Upper lobe of left lung (tissue), 6 donors: Measurements from ENCODE around the gene ATP2A2. TPM values are rescaled to one million over a fixed set of nuclear protein-coding genes. Genes with fewer than 3 reads are reported as not detected.

ENCODE experiments used
- ATAC-seq, 2 donors: fragments of 200-7000 bp; cut with Tn5 transposase; one replicate each; pipeline ENCODE4 v1.9.1; 2022; ENCODE audit warnings: mild to moderate bottlenecking in 2 of 2, moderate library complexity in 2 of 2; ENCODE audit not compliant: low FRiP score in 2 of 2
- DNase-seq, 2 donors: peaks; one replicate each; pipeline ENCODE4 v3.0.0-alpha.2; 2019 to 2020
- H3K27ac ChIP-seq, 4 donors: fragments of 200-600 bp; sonication (generic); one replicate each; pipeline ENCODE4 v1.5.1; 2016 to 2019
- H3K27me3 ChIP-seq, 4 donors: fragments of 200-600 bp; sonication (generic); one replicate each; pipeline ENCODE4 v1.5.1; 2017 to 2019
- H3K36me3 ChIP-seq, 4 donors: fragments of 200-600 bp; sonication (generic); one replicate each; pipeline ENCODE4 v1.5.1; 2016 to 2019
- H3K4me1 ChIP-seq, 4 donors: fragments of 200-600 bp; sonication (generic); one replicate each; pipeline ENCODE4 v1.5.1; 2018 to 2019
- H3K4me3 ChIP-seq, 4 donors: fragments of 200-600 bp; sonication (generic); one replicate each; pipeline ENCODE4 v1.5.1; 2017 to 2019; ENCODE audit warnings: mild to moderate bottlenecking in 2 of 4, moderate library complexity in 1 of 4
- H3K9me3 ChIP-seq, 4 donors: fragments of 200-600 bp; sonication (generic); one replicate each; pipeline ENCODE4 v1.5.1; 2018 to 2019
- EP300 ChIP-seq, 4 donors: sonication (generic); formaldehyde crosslinking; IDR thresholded peaks; one replicate each; pipeline ENCODE4 v1.5.1; 2017; ENCODE audit warnings: antibody characterized with exemption in 4 of 4, control low read depth in 2 of 4
- POLR2A ChIP-seq, 4 donors: fragments of 450-650 bp; IDR thresholded peaks; one replicate each; pipeline ENCODE4 v1.5.1; 2016 to 2017; ENCODE audit warnings: antibody characterized with exemption in 4 of 4, mild to moderate bottlenecking in 2 of 4
- POLR2AphosphoS5 ChIP-seq, 2 donors: sonication (generic); formaldehyde crosslinking; IDR thresholded peaks; one replicate each; pipeline ENCODE4 v1.5.1; 2017; ENCODE audit warnings: antibody characterized with exemption in 2 of 2
- WGBS, 2 donors: methylation state at CpG; one replicate each; pipeline ENCODE4 v1.1.5; 2017 to 2018; 5-methylcytosine and 5-hydroxymethylcytosine counted together
- total RNA-seq, 6 donors: library from RNA; depleted of rRNA in 4 of 6; stranded (reverse); fragments of >200 nt in 4 of 6; gene quantifications; one replicate each; pipeline versions ENCODE4 v1.1.0 to v1.2.1, GENCODE V29; 2016 to 2021
- TF ChIP-seq, protein P1 (sequence below), 6 experiments: fragments of 450-650 bp in 4 of 6; fragments of 200-600 bp in 2 of 6; sonication (generic) in 2 of 6; IDR thresholded peaks; one replicate each; pipeline ENCODE4 v1.5.1; 2016 to 2019; ENCODE audit warnings: antibody characterized with exemption in 6 of 6
- donor health status: DM: no; HTN: no; CAD: no; lungs with moderate emphysema.
- donor health status: DM: no; HTN: yes; CAD: no; lungs with severe emphysema.

Gene ATP2A2
- total RNA-seq, 6 donors from 2014 or later: 91.7 to 166 (median 142) TPM

DNA sequence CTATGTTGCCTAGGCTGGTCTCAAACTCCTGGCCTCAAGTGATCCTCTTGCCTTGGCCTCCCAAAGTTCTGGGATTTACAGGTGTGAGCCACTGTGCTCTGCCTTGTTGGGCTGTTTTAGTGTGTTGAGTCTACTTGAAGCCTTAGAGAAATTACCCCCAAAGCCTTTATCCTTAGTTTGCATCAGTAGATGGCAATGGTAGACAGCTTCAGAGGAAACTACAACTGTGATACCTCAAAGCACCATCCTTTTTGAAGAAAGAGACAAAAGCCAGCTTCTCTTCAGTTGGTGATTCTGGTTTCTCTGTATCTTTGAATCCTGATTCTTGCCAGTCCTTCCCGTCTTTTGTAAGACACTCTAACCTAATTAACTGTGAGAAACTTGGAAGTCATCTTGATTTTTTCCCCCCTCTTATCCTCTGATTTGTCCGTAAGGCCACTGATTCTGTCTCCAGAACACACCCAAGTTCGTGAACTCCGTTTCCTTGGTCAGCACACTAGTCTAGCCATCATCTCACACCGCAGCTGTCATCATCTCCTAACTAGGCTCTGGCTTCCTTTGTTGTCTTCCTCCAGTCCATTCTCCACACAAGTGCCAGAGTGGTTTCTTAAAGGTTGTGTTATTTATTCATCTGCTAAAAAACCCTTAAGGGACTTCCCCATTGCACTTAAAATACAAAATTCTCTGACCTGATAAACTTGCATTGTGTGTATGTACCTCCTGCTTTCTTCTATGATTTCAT lies 20.2 kb downstream of the ATP2A2 start:
- 56 to 68% methylated on average over 5 of the region's 5 CpGs for WGBS, 2 donors
- peak overlapping the region in 1 of 4 donors; percentile 12 for H3K27ac ChIP-seq
- DNase-seq (no peak), ATAC-seq (peak in 1 of 2 donors; percentile 66)
- no peaks in the 10 kb centered on the region for H3K27me3 ChIP-seq
- no peak for TF ChIP-seq POLR2A (IDR thresholded peaks at IDR 0.05)
- TF ChIP-seq EP300 (IDR thresholded peaks at IDR 0.05): no peak
- H3K4me3 ChIP-seq: no peak overlapping the region
- H3K9me3 ChIP-seq: no peaks in the 10 kb centered on the region
- H3K4me1 ChIP-seq: peaks cover 10 to 24% (median 12%) of the 10 kb centered on the region in 4 donors
- peaks cover 11 to 79% (median 32%) of the 10 kb centered on the region in 4 donors for H3K36me3 ChIP-seq

DNA sequence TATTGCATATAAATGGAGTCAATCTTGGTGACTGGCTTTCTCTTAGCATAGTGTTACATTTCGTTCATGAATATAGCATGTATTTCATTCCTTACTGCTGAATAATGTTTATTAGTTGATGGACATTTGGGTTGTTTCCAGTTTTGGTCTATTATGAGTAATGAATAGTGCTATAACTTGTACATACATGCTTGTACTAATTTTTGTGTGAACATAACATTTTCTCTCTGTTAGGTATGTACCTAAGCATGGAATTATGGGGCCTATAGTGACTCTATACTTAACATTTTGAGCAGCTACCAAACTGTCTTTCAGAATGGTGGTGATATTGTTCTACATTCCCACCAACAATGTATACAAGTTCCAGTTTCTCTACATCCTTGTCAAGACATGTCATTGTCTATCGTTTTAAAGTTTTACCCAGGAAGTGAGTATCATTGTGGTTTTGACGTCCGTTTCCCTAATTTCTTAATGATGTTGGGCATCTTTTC lies 23.1 kb downstream of the ATP2A2 start:
- H3K4me1 ChIP-seq: peaks cover 10 to 24% (median 12%) of the 10 kb centered on the region in 4 donors
- ATAC-seq: no peak
- H3K27ac ChIP-seq: no peak overlapping the region

DNA sequence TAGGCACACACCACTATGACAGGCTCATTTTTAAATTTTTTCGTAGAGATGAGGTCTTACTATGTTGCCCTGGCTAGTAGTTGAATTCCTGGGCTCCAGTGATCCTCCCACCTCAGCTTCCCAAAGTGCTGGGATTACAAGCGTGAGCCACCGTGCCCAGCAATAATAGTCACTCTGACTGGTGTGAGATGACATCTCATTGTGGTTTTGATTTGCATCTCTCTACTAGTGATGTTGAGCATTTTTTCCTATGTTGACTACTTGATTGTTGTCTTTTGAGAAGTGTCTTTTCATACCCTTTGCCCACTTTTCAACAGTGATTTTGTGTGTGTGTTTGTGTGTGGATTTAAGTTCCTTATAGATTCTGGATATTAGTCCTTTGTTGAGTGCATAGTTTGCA lies 26.3 kb downstream of the ATP2A2 start:
- H3K9me3 ChIP-seq: no peaks in the 10 kb centered on the region
- H3K27me3 ChIP-seq: no peaks in the 10 kb centered on the region
- H3K4me1 ChIP-seq: peaks cover 4 to 24% (median 12%) of the 10 kb centered on the region in 4 donors
- no peak for TF ChIP-seq POLR2AphosphoS5 (IDR thresholded peaks at IDR 0.05)
- no peak for TF ChIP-seq POLR2A (IDR thresholded peaks at IDR 0.05)
- TF ChIP-seq, protein P1, sequence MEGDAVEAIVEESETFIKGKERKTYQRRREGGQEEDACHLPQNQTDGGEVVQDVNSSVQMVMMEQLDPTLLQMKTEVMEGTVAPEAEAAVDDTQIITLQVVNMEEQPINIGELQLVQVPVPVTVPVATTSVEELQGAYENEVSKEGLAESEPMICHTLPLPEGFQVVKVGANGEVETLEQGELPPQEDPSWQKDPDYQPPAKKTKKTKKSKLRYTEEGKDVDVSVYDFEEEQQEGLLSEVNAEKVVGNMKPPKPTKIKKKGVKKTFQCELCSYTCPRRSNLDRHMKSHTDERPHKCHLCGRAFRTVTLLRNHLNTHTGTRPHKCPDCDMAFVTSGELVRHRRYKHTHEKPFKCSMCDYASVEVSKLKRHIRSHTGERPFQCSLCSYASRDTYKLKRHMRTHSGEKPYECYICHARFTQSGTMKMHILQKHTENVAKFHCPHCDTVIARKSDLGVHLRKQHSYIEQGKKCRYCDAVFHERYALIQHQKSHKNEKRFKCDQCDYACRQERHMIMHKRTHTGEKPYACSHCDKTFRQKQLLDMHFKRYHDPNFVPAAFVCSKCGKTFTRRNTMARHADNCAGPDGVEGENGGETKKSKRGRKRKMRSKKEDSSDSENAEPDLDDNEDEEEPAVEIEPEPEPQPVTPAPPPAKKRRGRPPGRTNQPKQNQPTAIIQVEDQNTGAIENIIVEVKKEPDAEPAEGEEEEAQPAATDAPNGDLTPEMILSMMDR (IDR thresholded peaks at IDR 0.05): no peak
- no peak for TF ChIP-seq EP300 (IDR thresholded peaks at IDR 0.05)
- no peak for ATAC-seq
- H3K36me3 ChIP-seq: peaks cover 0 to 44% (median 9%) of the 10 kb centered on the region in 4 donors
- no peak overlapping the region for H3K4me3 ChIP-seq
- 83 to 85% methylated on average over 3 of the region's 3 CpGs for WGBS, 2 donors
- DNase-seq: no peak
- H3K27ac ChIP-seq: no peak overlapping the region

More for the DNA sequence above, 23.1 kb downstream of the ATP2A2 start:
- 38 to 39% methylated on average over 4 of the region's 4 CpGs for WGBS, 2 donors
- no peak for TF ChIP-seq POLR2A (IDR thresholded peaks at IDR 0.05)
- TF ChIP-seq, protein P1 (IDR thresholded peaks at IDR 0.05): no peak
- no peak for TF ChIP-seq EP300 (IDR thresholded peaks at IDR 0.05)
- no peak for TF ChIP-seq POLR2AphosphoS5 (IDR thresholded peaks at IDR 0.05)
- Histone ChIP-seq H3K36me3 (peaks cover 0 to 61% (median 9%) of the 10 kb centered on the region in 4 donors), H3K27me3 (no peaks in the 10 kb centered on the region), H3K9me3 (no peaks in the 10 kb centered on the region), H3K4me3 (no peak overlapping the region)
- no peak for DNase-seq

DNA sequence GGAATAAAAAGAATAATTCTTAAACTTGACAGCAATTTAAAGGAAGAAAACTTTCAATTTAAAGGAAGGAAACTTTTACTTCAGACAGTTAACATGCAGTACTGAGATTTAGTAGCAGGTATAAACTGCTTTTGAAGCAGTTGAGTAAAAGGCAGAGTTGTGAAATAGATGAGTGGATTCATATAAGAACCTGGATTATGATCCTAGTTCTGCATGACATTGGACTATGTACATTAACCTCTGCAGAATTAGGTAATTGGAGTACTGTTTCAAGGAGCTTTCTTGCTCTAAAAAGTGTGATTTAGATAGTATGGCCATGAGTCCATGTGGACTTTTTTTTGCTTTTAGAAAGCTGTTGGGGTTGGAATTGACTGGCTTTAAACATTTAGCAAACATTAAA lies 29.7 kb downstream of the ATP2A2 start:
- ATAC-seq: no peak
- DNase-seq: no peak
- peaks cover 0 to 24% (median 2%) of the 10 kb centered on the region in 4 donors for H3K36me3 ChIP-seq
- peaks cover 13 to 32% (median 15%) of the 10 kb centered on the region in 4 donors for H3K4me1 ChIP-seq
- H3K27ac ChIP-seq: no peak overlapping the region
- H3K27me3 ChIP-seq: no peaks in the 10 kb centered on the region
- no peak overlapping the region for H3K4me3 ChIP-seq
- H3K9me3 ChIP-seq: no peaks in the 10 kb centered on the region
- TF ChIP-seq POLR2A (IDR thresholded peaks at IDR 0.05): no peak
- TF ChIP-seq EP300 (IDR thresholded peaks at IDR 0.05): no peak
- TF ChIP-seq, protein P1 (IDR thresholded peaks at IDR 0.05): no peak
- TF ChIP-seq POLR2AphosphoS5 (IDR thresholded peaks at IDR 0.05): no peak

DNA sequence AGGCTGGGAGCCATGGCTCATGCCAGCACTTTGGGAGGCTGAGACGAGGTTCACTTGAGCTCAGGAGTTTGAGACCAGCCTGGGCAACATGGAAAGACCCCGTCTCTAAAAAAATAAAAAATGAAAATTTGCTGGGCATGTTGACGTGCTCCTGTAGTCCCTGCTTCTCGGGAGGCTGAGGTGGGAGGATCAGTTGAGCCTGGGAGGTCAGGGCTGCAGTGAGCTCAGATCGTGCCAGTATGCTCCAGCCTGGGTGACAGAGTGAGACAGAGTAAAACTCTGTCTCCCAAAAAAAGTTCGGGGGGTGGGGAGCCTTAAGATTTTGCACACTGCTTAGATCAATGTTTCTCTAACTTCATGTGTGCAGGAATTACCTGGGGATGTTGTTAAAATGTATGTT lies 30.9 kb downstream of the ATP2A2 start:
- H3K27me3 ChIP-seq: no peaks in the 10 kb centered on the region
- TF ChIP-seq POLR2AphosphoS5 (IDR thresholded peaks at IDR 0.05): no peak
- TF ChIP-seq, protein P1 (IDR thresholded peaks at IDR 0.05): no peak
- TF ChIP-seq EP300 (IDR thresholded peaks at IDR 0.05): no peak
- no peak for TF ChIP-seq POLR2A (IDR thresholded peaks at IDR 0.05)
- DNase-seq (no peak), ATAC-seq (no peak)
- H3K36me3 ChIP-seq: peaks cover 0 to 17% (median 2%) of the 10 kb centered on the region in 4 donors
- no peak overlapping the region for H3K27ac ChIP-seq
- WGBS, 2 donors: 93 to 96% methylated on average over 6 of the region's 6 CpGs
- H3K4me1 ChIP-seq: peaks cover 18 to 39% (median 21%) of the 10 kb centered on the region in 4 donors
- H3K9me3 ChIP-seq: no peaks in the 10 kb centered on the region
- no peak overlapping the region for H3K4me3 ChIP-seq
